ENCODE measurements around the gene TRANK1. TPM values are rescaled to one million over a fixed set of nuclear protein-coding genes. Genes with fewer than 3 reads are reported as not detected.

TRANK1 gene
- total RNA-seq, 1 experiment from 2014 or later, result 1.1 TPM

DNA sequence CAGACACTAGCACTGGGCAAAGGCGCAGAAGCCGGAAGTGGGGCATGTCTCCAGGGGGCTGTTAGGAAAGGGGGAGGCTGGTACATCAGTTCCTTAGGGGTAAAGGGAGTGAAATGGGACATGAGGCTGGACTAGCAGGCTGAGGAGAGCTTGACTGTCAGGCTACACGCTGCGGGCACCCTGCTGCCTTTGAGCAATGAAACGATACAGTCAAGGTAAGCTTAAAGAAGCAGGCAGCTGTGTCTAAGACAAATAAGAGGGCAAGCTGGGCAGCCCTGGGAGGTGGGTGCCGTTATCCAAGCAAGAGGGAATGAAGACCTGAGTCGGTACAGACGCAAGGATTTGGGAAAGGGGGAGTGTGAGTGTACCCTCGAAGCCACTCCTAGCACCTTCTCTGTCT, 129.5 kb downstream of the TRANK1 start:
- Histone ChIP-seq H3K9me3 (ENCODE audit: control insufficient read depth in 1 of 2, insufficient read depth in 1 of 2, low read depth in 1 of 2, low read length in 2 of 2) (no peaks in the 10 kb centered on the region), H3K79me2 (ENCODE audit: insufficient read depth, low read length) (no peaks in the 10 kb centered on the region), H3K36me3 (ENCODE audit: control insufficient read depth in 1 of 2, insufficient read depth in 2 of 2, low read length in 2 of 2) (no peaks in the 10 kb centered on the region), H3K9me2 (ENCODE audit: insufficient read depth) (no peaks in the 10 kb centered on the region), H3K4me1 (ENCODE audit: control insufficient read depth in 1 of 2, insufficient read depth in 2 of 2, low read length in 2 of 2) (no peaks in the 10 kb centered on the region), H3K27ac (ENCODE audit: low read depth, low read length) (no peak overlapping the region), H2AFZ (ENCODE audit: low read depth, low read length, poor library complexity, severe bottlenecking) (no peak overlapping the region), H3K27me3 (ENCODE audit: insufficient read depth, low read length) (peaks cover 9% of the 10 kb centered on the region; the same call in 1 of the 2 replicates), H3K4me3 (replicated peaks in 1 of 2; ENCODE audit: low read depth in 1 of 2, low read length in 2 of 2) (no peak overlapping the region), H4K20me1 (ENCODE audit: insufficient read depth) (no peaks in the 10 kb centered on the region), H3K4me2 (ENCODE audit: low read length) (no peak overlapping the region), H3K9ac (ENCODE audit: low read length) (no peak overlapping the region)
- POLR2A ChIA-PET, result no interaction called here
- ATAC-seq, result no peak
- BruUV-seq (replicated peaks), result no TSS peak
- TF ChIP-seq SRF (IDR thresholded peaks at IDR 0.05; ENCODE audit: low read depth) (no peak), RAD21 (IDR thresholded peaks at IDR 0.05; ENCODE audit: low read depth) (no peak)
- no peak for DNase-seq (ENCODE audit: low read depth, low spot score)
- intact Hi-C loops (cut with micrococcal nuclease), result loop anchor here (10.0 kb wide), 1 partner anchor 139 kb away; no protein-coding TSS in a partner anchor
- CTCF ChIA-PET, result no interaction called here
- RAD21 ChIA-PET (ENCODE audit: low non-redundant PET in 1 of 2, low total read pairs in 2 of 2, uncharacterized antibody in 2 of 2, unreplicated experiment in 2 of 2), result no interaction called here

GRCh38 chr3:36814776-36815175, 130.1 kb downstream of the TRANK1 start:
- BruUV-seq (replicated peaks), result no TSS peak
- Histone ChIP-seq H3K27me3 (ENCODE audit: insufficient read depth, low read length) (peaks cover 9% of the 10 kb centered on the region; the same call in 1 of the 2 replicates), H3K79me2 (ENCODE audit: insufficient read depth, low read length) (no peaks in the 10 kb centered on the region), H3K9me2 (ENCODE audit: insufficient read depth) (no peaks in the 10 kb centered on the region), H3K9ac (ENCODE audit: low read length) (no peak overlapping the region), H3K36me3 (ENCODE audit: control insufficient read depth in 1 of 2, insufficient read depth in 2 of 2, low read length in 2 of 2) (no peaks in the 10 kb centered on the region), H4K20me1 (ENCODE audit: insufficient read depth) (no peaks in the 10 kb centered on the region), H3K4me3 (replicated peaks in 1 of 2; ENCODE audit: low read depth in 1 of 2, low read length in 2 of 2) (no peak overlapping the region), H3K9me3 (ENCODE audit: control insufficient read depth in 1 of 2, insufficient read depth in 1 of 2, low read depth in 1 of 2, low read length in 2 of 2) (no peaks in the 10 kb centered on the region), H3K4me2 (ENCODE audit: low read length) (no peak overlapping the region), H3K27ac (ENCODE audit: low read depth, low read length) (no peak overlapping the region), H3K4me1 (ENCODE audit: control insufficient read depth in 1 of 2, insufficient read depth in 2 of 2, low read length in 2 of 2) (no peaks in the 10 kb centered on the region), H2AFZ (ENCODE audit: low read depth, low read length, poor library complexity, severe bottlenecking) (no peak overlapping the region)
- DNase-seq (ENCODE audit: low read depth, low spot score), result no peak
- ChIA-PET RAD21 (ENCODE audit: low non-redundant PET in 1 of 2, low total read pairs in 2 of 2, uncharacterized antibody in 2 of 2, unreplicated experiment in 2 of 2) (no interaction called here), CTCF (no interaction called here), POLR2A (no interaction called here)
- TF ChIP-seq CTCF (IDR thresholded peaks at IDR 0.05 in 2 of 3, conservative IDR thresholded peaks at IDR 0.05 in 1 of 3; ENCODE audit: borderline replicate concordance in 1 of 3, insufficient read depth in 1 of 3, low read depth in 2 of 3, low read length in 2 of 3), result peak in 2 of 3 experiments; percentile 41 to 52; a peak in 4 of 6 replicates
- TF ChIP-seq FOSL1 (IDR thresholded peaks at IDR 0.05; ENCODE audit: low read depth), result no peak
- ATAC-seq, result peak; percentile 92
- intact Hi-C loops (cut with micrococcal nuclease), result loop anchor here (10.0 kb wide), 1 partner anchor 140 kb away; no protein-coding TSS in a partner anchor
